Stomach (tissue), 9 donors: ENCODE measurements around the gene CETN3. TPM values are rescaled to one million over a fixed set of nuclear protein-coding genes. Genes with fewer than 3 reads are reported as not detected.

Experiments used
- DNase-seq, 2 donors: peaks; one replicate each; pipeline versions ENCODE4 v3.0.0 to v3.0.0-alpha.2; 2013 to 2019
- H3K27ac ChIP-seq, 5 donors: fragments of 200-600 bp in 4 of 5; sonication (generic) in 4 of 5; one replicate each; pipeline ENCODE4 v1.5.1; 2013 to 2019; ENCODE audit warnings: mild to moderate bottlenecking in 1 of 5, moderate library complexity in 1 of 5
- H3K27me3 ChIP-seq, 3 donors: fragments of 200-600 bp; sonication (generic); one replicate each; pipeline ENCODE4 v1.5.1; 2017 to 2019; ENCODE audit warnings: mixed run types in 1 of 3
- H3K36me3 ChIP-seq, 4 donors: fragments of 200-600 bp; sonication (generic); 1 replicate in 3 of 4; 2 replicates in 1 of 4; pipeline ENCODE4 v1.5.1; 2016 to 2019
- H3K4me1 ChIP-seq, 4 donors: fragments of 200-600 bp; sonication (generic); one replicate each; pipeline ENCODE4 v1.5.1; 2016 to 2019
- H3K4me3 ChIP-seq, 4 donors: fragments of 200-600 bp; sonication (generic) in 3 of 4; one replicate each; pipeline ENCODE4 v1.5.1; 2016 to 2019; ENCODE audit warnings: mild to moderate bottlenecking in 1 of 4
- H3K9me3 ChIP-seq, 4 donors: fragments of 200-600 bp; sonication (generic); one replicate each; pipeline ENCODE4 v1.5.1; 2016 to 2019
- CTCF ChIP-seq, 7 experiments: fragments of 450-650 bp in 4 of 7; fragments of 200-600 bp in 3 of 7; sonication (generic) in 3 of 7; IDR thresholded peaks; one replicate each; pipeline ENCODE4 v1.5.1; 2016 to 2019; ENCODE audit warnings: antibody characterized with exemption in 7 of 7, control low read depth in 2 of 7, mild to moderate bottlenecking in 1 of 7
- EP300 ChIP-seq: sonication (generic); formaldehyde crosslinking; IDR thresholded peaks from one replicate; pipeline ENCODE4 v1.6.1; 2017; ENCODE audit warnings: antibody characterized with exemption
- POLR2A ChIP-seq, 4 donors: fragments of 450-650 bp; IDR thresholded peaks; one replicate each; pipeline ENCODE4 v1.6.1; 2016; ENCODE audit warnings: antibody characterized with exemption in 4 of 4, control low read depth in 2 of 4, mild to moderate bottlenecking in 1 of 4, moderate library complexity in 1 of 4
- POLR2AphosphoS5 ChIP-seq, 3 donors: sonication (generic); formaldehyde crosslinking; IDR thresholded peaks; one replicate each; pipeline ENCODE4 v1.6.1; 2016; ENCODE audit warnings: antibody characterized with exemption in 3 of 3
- WGBS, 5 donors: extraction: QIAGEN DNeasy Blood & Tissue Kit in 3 of 5; methylation state at CpG; one replicate each; pipeline versions ENCODE4 v1.1.5 to v1.1.7; 2013 to 2018; 5-methylcytosine and 5-hydroxymethylcytosine counted together
- intact Hi-C: fragments of 100-400 bp; cut with DNase I; formaldehyde crosslinking; loops from one replicate; pipeline ENCODE4 v1.15.1; 2023; ENCODE audit warnings: low total_unique reads
- polyA plus RNA-seq, 3 donors: library from polyadenylated mRNA; stranded (reverse); fragments of 200-250 nt; gene quantifications; one replicate each; pipeline ENCODE4 v1.2.3, GENCODE V29; 2013
- total RNA-seq, 5 donors: library from RNA; depleted of rRNA; stranded (reverse); fragments of >200 nt; gene quantifications; one replicate each; pipeline versions ENCODE4 v1.1.0 to v1.2.3, GENCODE V29; 2014 to 2016
- donor health status: healthy with polysubstance abuse.
- donor health status: Bipolar disorder and iron deficiency.
- donor health status: healthy.

CETN3 gene
- total and polyA plus RNA-seq, 8 donors = 1.8 to 22.2 (median 15.8) TPM; not detected in 1

- WGBS, 5 donors = 65 to 83% (median 73%) methylated on average over 1 of the region's 1 CpG
- DNase-seq = no peak
- no peaks in the 10 kb centered on the region for H3K27me3 ChIP-seq
- TF ChIP-seq POLR2A (IDR thresholded peaks at IDR 0.05) = no peak
- no peak for TF ChIP-seq CTCF (IDR thresholded peaks at IDR 0.05)
- no peak for TF ChIP-seq POLR2AphosphoS5 (IDR thresholded peaks at IDR 0.05)
- no peak for TF ChIP-seq EP300
- intact Hi-C loops = no loop called here
- H3K36me3 ChIP-seq = peaks cover 8 to 37% (median 25%) of the 10 kb centered on the region in 4 donors
- H3K4me3 ChIP-seq = no peak overlapping the region
- H3K27ac ChIP-seq = no peak overlapping the region
- H3K4me1 ChIP-seq = peaks cover 0 to 8% (median 0%) of the 10 kb centered on the region in 4 donors
- H3K9me3 ChIP-seq = no peaks in the 10 kb centered on the region
Measured at GRCh38 chr5:90402521-90403255, 6.9 kb downstream of the CETN3 start.

- 95 to 98% (median 95%) methylated on average over 4 of the region's 4 CpGs for WGBS, 5 donors
- intact Hi-C loops = no loop called here
Measured at GRCh38 chr5:90399251-90399650, 10.3 kb downstream of the CETN3 start.

GRCh38 chr5:90398726-90399125 lies 10.8 kb downstream of the CETN3 start:
- 88 to 97% (median 95%) methylated on average over 2 of the region's 2 CpGs for WGBS, 5 donors
- H3K4me3 ChIP-seq = no peak overlapping the region
- no peak overlapping the region for H3K27ac ChIP-seq
- no peaks in the 10 kb centered on the region for H3K4me1 ChIP-seq
- TF ChIP-seq CTCF (IDR thresholded peaks at IDR 0.05) (no peak), EP300 (no peak), POLR2A (IDR thresholded peaks at IDR 0.05) (no peak)
- no peaks in the 10 kb centered on the region for H3K9me3 ChIP-seq
- intact Hi-C loops = no loop called here
- H3K36me3 ChIP-seq = peaks cover 8 to 27% (median 25%) of the 10 kb centered on the region in 4 donors
- H3K27me3 ChIP-seq = no peaks in the 10 kb centered on the region
- no peak for DNase-seq

More at GRCh38 chr5:90399251-90399650, 10.3 kb downstream of the CETN3 start:
- Histone ChIP-seq H3K4me3 (no peak overlapping the region), H3K36me3 (peaks cover 8 to 27% (median 24%) of the 10 kb centered on the region in 4 donors), H3K9me3 (no peaks in the 10 kb centered on the region), H3K4me1 (no peaks in the 10 kb centered on the region), H3K27ac (no peak overlapping the region), H3K27me3 (no peaks in the 10 kb centered on the region)
- no peak for TF ChIP-seq EP300
- TF ChIP-seq POLR2A (IDR thresholded peaks at IDR 0.05) = no peak
- no peak for TF ChIP-seq CTCF (IDR thresholded peaks at IDR 0.05)
- TF ChIP-seq POLR2AphosphoS5 (IDR thresholded peaks at IDR 0.05) = no peak
- no peak for DNase-seq

- Histone ChIP-seq H3K27ac (no peak overlapping the region), H3K4me1 (no peaks in the 10 kb centered on the region), H3K27me3 (no peaks in the 10 kb centered on the region), H3K4me3 (no peak overlapping the region), H3K9me3 (no peaks in the 10 kb centered on the region), H3K36me3 (peaks cover 8 to 38% (median 26%) of the 10 kb centered on the region in 4 donors)
- WGBS, 5 donors = 94 to 99% (median 98%) methylated on average over 2 of the region's 2 CpGs
- intact Hi-C loops = no loop called here
- TF ChIP-seq POLR2A (IDR thresholded peaks at IDR 0.05) = no peak
- TF ChIP-seq EP300 = no peak
- TF ChIP-seq CTCF (IDR thresholded peaks at IDR 0.05) = no peak
- TF ChIP-seq POLR2AphosphoS5 (IDR thresholded peaks at IDR 0.05) = no peak
- DNase-seq = no peak
Measured at GRCh38 chr5:90395005-90395404, 14.6 kb downstream of the CETN3 start.
